HepG2 (cell line): ENCODE measurements around the gene ANK3. TPM values are rescaled to one million over a fixed set of nuclear protein-coding genes. Genes with fewer than 3 reads are reported as not detected.

Source experiments
- BRCA1 ChIP-seq: sonication (generic); formaldehyde crosslinking; IDR thresholded peaks from 2 replicates; pipeline ENCODE4 v1.4.0; 2020; ENCODE audit warnings: missing genetic modification reagents
- DNMT3B ChIP-seq: conservative IDR thresholded peaks from 2 replicates; pipeline ENCODE4 v1.6.1; 2016; ENCODE audit warnings: missing biosample characterization, control low read depth
- FOXK1 ChIP-seq: sonication (generic); formaldehyde crosslinking; IDR thresholded peaks from 2 replicates; pipeline ENCODE4 v1.4.0; 2020; ENCODE audit warnings: low read depth, missing genetic modification reagents, borderline replicate concordance
- HDAC6 ChIP-seq: fragments of 200-600 bp; sonication (generic); IDR thresholded peaks from 2 replicates; pipeline ENCODE4 v1.7.0; 2017; ENCODE audit warnings: mild to moderate bottlenecking, antibody characterized with exemption, low read length, low read depth
- IRF9 ChIP-seq: sonication (generic); formaldehyde crosslinking; IDR thresholded peaks from 2 replicates; pipeline ENCODE4 v1.8.0; 2022; ENCODE audit warnings: missing genetic modification reagents, mild to moderate bottlenecking, borderline replicate concordance
- KLF9 ChIP-seq: IDR thresholded peaks from 2 replicates; pipeline ENCODE4 v1.6.1; 2016; ENCODE audit warnings: low read depth
- LRRFIP1 ChIP-seq: sonication (generic); formaldehyde crosslinking; conservative IDR thresholded peaks from 2 replicates; pipeline ENCODE4 v1.4.0; 2020; ENCODE audit warnings: missing genetic modification reagents
- MYPOP ChIP-seq: sonication (generic); formaldehyde crosslinking; IDR thresholded peaks from 2 replicates; pipeline ENCODE4 v1.8.1; 2023; ENCODE audit warnings: mild to moderate bottlenecking, moderate library complexity, missing genetic modification reagents
- NCOR1 ChIP-seq: fragments of 200-600 bp; sonication (generic); IDR thresholded peaks from 2 replicates; pipeline ENCODE4 v1.7.0; 2017; ENCODE audit warnings: antibody characterized with exemption, low read length, borderline replicate concordance
- NFATC3 ChIP-seq: sonication (generic); formaldehyde crosslinking; IDR thresholded peaks from 2 replicates; pipeline ENCODE4 v1.5.1; 2020; ENCODE audit warnings: mild to moderate bottlenecking, missing genetic modification reagents
- ONECUT2 ChIP-seq: sonication (generic); formaldehyde crosslinking; IDR thresholded peaks from 2 replicates; pipeline ENCODE4 v1.4.0; 2020; ENCODE audit warnings: missing genetic modification reagents
- PITX1 ChIP-seq: sonication (generic); formaldehyde crosslinking; IDR thresholded peaks from 2 replicates; pipeline ENCODE4 v1.5.1; 2020; ENCODE audit warnings: mild to moderate bottlenecking, missing genetic modification reagents
- SP5 ChIP-seq: IDR thresholded peaks from 2 replicates; pipeline ENCODE4 v1.6.1; 2016; ENCODE audit warnings: low read depth, borderline replicate concordance
- SRF ChIP-seq: IDR thresholded peaks from 2 replicates; pipeline ENCODE4 v1.6.1; 2011; ENCODE audit warnings: mild to moderate bottlenecking, low read depth, low read length, moderate library complexity
- SRSF9 ChIP-seq: fragments of 200-400 bp; formaldehyde crosslinking; IDR thresholded peaks from 2 replicates; pipeline ENCODE4 v1.6.1; 2018; ENCODE audit warnings: borderline replicate concordance, mild to moderate bottlenecking, low read depth, low read length; ENCODE audit not compliant: insufficient read depth, poor library complexity, severe bottlenecking
- THRA ChIP-seq: sonication (generic); formaldehyde crosslinking; IDR thresholded peaks from 2 replicates; pipeline ENCODE4 v1.4.0; 2020; ENCODE audit warnings: missing genetic modification reagents, borderline replicate concordance
- ZBED4 ChIP-seq: sonication (generic); formaldehyde crosslinking; IDR thresholded peaks from 2 replicates; pipeline ENCODE4 v1.4.0; 2020; ENCODE audit warnings: missing genetic modification reagents, borderline replicate concordance
- ZNF788 ChIP-seq: sonication (generic); formaldehyde crosslinking; IDR thresholded peaks from 2 replicates; pipeline ENCODE4 v1.5.0; 2020; ENCODE audit warnings: mild to moderate bottlenecking, missing genetic modification reagents, borderline replicate concordance
- polyA plus RNA-seq, 8 experiments: library from polyadenylated mRNA; depleted of rRNA in 3 of 8; stranded (reverse) in 7 of 8; unstranded in 1 of 8; fragments of >200 nt; fragmentation: Illumina TruSeq in 4 of 8; extraction: Trizol in 4 of 8; gene quantifications; 2 replicates each; pipeline versions ENCODE4 v1.2.1 to v1.2.3, GENCODE V29; 2011 to 2016; ENCODE audit warnings: low read depth in 4 of 8, missing spikeins in 1 of 8, mixed read lengths in 1 of 8; ENCODE audit not compliant: insufficient read depth in 1 of 8
- total RNA-seq, 5 experiments: library from RNA; depleted of rRNA; stranded (reverse); fragments of >200 nt; fragmentation: Illumina TruSeq; extraction: Trizol; gene quantifications; 2 replicates each; pipeline ENCODE4 v1.2.3, GENCODE V29; 2016; ENCODE audit warnings: low read depth in 1 of 5

Gene ANK3
- total and polyA plus RNA-seq, 2 of the 13 experiments (the other 11 are each of a cell fraction or from before 2014, with no cell fraction given) = not detected

- TF ChIP-seq IRF9 (CRISPR knock-in tag) = no peak
- no peak for TF ChIP-seq KLF9 (CRISPR knock-in tag)
- no peak for TF ChIP-seq DNMT3B (CRISPR knock-in tag)
- TF ChIP-seq NCOR1 = peak; percentile 86; the same call in 1 of the 2 replicates
- no peak for TF ChIP-seq SRF
- TF ChIP-seq PITX1 (CRISPR knock-in tag) = 0 out of 2 replicates have a peak, but pooled peaks have one; percentile 23
- TF ChIP-seq THRA (CRISPR knock-in tag) = peak; percentile 33; the same call in 1 of the 2 replicates
- 0 out of 2 replicates have a peak, but pooled peaks have one; percentile 37 for TF ChIP-seq ONECUT2 (CRISPR knock-in tag)
- TF ChIP-seq NFATC3 = no peak
- no peak for TF ChIP-seq MYPOP (CRISPR knock-in tag)
- TF ChIP-seq ZNF788 (CRISPR knock-in tag) = no peak
- TF ChIP-seq HDAC6 = no peak
- peak; percentile 74; the same call in 1 of the 2 replicates for TF ChIP-seq FOXK1
- no peak for TF ChIP-seq LRRFIP1
- TF ChIP-seq ZBED4 (CRISPR knock-in tag) = no peak
- TF ChIP-seq BRCA1 (CRISPR knock-in tag) = no peak
- TF ChIP-seq SRSF9 = no peak
- TF ChIP-seq SP5 (CRISPR knock-in tag) = no peak
Observed at GRCh38 chr10:60422809-60423208, 33.1 kb upstream of the ANK3 start (continued).
